Vagina (tissue), 2 donors: ENCODE results near the gene PNPLA2. TPM values are rescaled to one million over a fixed set of nuclear protein-coding genes. Genes with fewer than 3 reads are reported as not detected.

Experiments
- DNase-seq, 2 donors: peaks; one replicate each; pipeline ENCODE4 v3.0.0-alpha.2; 2017; ENCODE audit errors: extremely low spot score in 2 of 2
- H3K27ac ChIP-seq: fragments of 200-600 bp; sonication (generic); one replicate; pipeline ENCODE4 v1.5.1; 2019
- H3K27me3 ChIP-seq: fragments of 200-600 bp; sonication (generic); one replicate; pipeline ENCODE4 v1.5.1; 2019
- H3K36me3 ChIP-seq, 2 donors: fragments of 200-600 bp; sonication (generic); one replicate each; pipeline ENCODE4 v1.5.1; 2017 to 2019
- H3K4me1 ChIP-seq: fragments of 200-600 bp; sonication (generic); one replicate; pipeline ENCODE4 v1.5.1; 2019
- H3K4me3 ChIP-seq, 2 donors: fragments of 200-600 bp; sonication (generic); 1 replicate in 1 of 2; 2 replicates in 1 of 2; pipeline ENCODE4 v1.5.1; 2016 to 2019
- H3K9me3 ChIP-seq: fragments of 200-600 bp; sonication (generic); one replicate; pipeline ENCODE4 v1.5.1; 2019
- POLR2A ChIP-seq, 2 donors: fragments of 450-650 bp; IDR thresholded peaks; one replicate each; pipeline ENCODE4 v1.6.1; 2017; ENCODE audit warnings: antibody characterized with exemption in 2 of 2, mild to moderate bottlenecking in 2 of 2, moderate library complexity in 2 of 2
- POLR2AphosphoS5 ChIP-seq, 2 donors: sonication (generic); formaldehyde crosslinking; IDR thresholded peaks; one replicate each; pipeline ENCODE4 v1.9.0; 2017; ENCODE audit warnings: antibody characterized with exemption in 2 of 2, mild to moderate bottlenecking in 2 of 2, low read depth in 1 of 2; ENCODE audit not compliant: insufficient read depth in 1 of 2
- intact Hi-C: fragments of 100-400 bp; cut with DNase I; formaldehyde crosslinking; loops from one replicate; pipeline ENCODE4 v1.15.1; 2023
- total RNA-seq: library from RNA; depleted of rRNA; stranded (reverse); fragments of >200 nt; gene quantifications from one replicate; pipeline ENCODE4 v1.2.3, GENCODE V29; 2016
- TF ChIP-seq, protein P1 (sequence below), 3 experiments: fragments of 450-650 bp in 2 of 3; fragments of 200-600 bp in 1 of 3; sonication (generic) in 1 of 3; IDR thresholded peaks; one replicate each; pipeline ENCODE4 v1.5.1; 2017 to 2019; ENCODE audit warnings: antibody characterized with exemption in 3 of 3, mild to moderate bottlenecking in 2 of 3, moderate library complexity in 2 of 3

Gene PNPLA2
- total RNA-seq, 1 donor from 2014 or later: 103 TPM

DNA sequence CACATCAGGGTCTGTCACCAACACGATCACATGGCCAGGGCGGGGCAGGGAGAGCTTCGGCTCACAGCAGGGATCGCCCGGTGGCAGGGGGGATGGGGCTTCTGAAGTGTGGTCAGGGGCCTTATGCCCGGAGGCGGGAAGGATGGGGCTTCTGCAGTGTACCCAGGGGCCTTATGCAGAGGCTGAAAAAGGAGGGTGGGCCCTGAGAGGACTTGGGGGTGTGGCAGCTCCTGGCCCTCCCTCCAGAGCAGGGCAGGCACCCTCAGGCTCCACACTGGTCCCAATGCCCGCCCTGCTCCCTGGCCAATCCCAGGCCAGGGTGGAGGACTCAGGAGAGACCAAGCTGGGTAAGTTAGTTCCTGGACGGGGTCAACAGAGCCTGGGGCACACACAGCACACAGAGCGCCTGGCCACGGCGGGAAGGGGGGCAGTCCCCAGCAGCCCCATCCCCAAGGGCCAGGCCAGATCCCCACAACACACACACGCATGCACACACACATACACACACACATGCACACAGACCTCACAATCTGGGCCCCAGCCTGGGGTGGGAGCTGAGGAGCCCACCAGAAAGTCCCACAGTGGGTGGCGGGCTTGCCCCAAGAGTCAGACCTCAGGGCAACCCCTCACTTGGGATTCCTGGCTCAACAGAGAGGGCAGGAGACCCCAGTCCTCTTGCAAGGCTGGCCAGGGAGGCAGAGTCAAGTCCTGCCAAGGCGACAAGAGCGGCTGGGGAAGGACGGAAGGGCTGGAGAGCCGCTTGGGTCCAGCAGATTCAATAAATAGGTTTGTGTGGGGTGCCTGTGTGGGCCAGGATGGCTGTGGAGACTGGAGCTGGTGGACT lies 27.8 kb upstream of the PNPLA2 start:
- Histone ChIP-seq H3K9me3 (no peaks in the 10 kb centered on the region), H3K27ac (no peak overlapping the region), H3K4me1 (peaks cover 31% of the 10 kb centered on the region), H3K36me3 (no peaks in the 10 kb centered on the region), H3K27me3 (no peaks in the 10 kb centered on the region), H3K4me3 (no peak overlapping the region)
- TF ChIP-seq POLR2A (IDR thresholded peaks at IDR 0.05): no peak
- no peak for TF ChIP-seq POLR2AphosphoS5 (IDR thresholded peaks at IDR 0.05; ENCODE audit: insufficient read depth in 1 of 2, low read depth in 1 of 2)
- TF ChIP-seq, protein P1, sequence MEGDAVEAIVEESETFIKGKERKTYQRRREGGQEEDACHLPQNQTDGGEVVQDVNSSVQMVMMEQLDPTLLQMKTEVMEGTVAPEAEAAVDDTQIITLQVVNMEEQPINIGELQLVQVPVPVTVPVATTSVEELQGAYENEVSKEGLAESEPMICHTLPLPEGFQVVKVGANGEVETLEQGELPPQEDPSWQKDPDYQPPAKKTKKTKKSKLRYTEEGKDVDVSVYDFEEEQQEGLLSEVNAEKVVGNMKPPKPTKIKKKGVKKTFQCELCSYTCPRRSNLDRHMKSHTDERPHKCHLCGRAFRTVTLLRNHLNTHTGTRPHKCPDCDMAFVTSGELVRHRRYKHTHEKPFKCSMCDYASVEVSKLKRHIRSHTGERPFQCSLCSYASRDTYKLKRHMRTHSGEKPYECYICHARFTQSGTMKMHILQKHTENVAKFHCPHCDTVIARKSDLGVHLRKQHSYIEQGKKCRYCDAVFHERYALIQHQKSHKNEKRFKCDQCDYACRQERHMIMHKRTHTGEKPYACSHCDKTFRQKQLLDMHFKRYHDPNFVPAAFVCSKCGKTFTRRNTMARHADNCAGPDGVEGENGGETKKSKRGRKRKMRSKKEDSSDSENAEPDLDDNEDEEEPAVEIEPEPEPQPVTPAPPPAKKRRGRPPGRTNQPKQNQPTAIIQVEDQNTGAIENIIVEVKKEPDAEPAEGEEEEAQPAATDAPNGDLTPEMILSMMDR (IDR thresholded peaks at IDR 0.05): no peak
- intact Hi-C loops: no loop called here
- DNase-seq: no peak

DNA sequence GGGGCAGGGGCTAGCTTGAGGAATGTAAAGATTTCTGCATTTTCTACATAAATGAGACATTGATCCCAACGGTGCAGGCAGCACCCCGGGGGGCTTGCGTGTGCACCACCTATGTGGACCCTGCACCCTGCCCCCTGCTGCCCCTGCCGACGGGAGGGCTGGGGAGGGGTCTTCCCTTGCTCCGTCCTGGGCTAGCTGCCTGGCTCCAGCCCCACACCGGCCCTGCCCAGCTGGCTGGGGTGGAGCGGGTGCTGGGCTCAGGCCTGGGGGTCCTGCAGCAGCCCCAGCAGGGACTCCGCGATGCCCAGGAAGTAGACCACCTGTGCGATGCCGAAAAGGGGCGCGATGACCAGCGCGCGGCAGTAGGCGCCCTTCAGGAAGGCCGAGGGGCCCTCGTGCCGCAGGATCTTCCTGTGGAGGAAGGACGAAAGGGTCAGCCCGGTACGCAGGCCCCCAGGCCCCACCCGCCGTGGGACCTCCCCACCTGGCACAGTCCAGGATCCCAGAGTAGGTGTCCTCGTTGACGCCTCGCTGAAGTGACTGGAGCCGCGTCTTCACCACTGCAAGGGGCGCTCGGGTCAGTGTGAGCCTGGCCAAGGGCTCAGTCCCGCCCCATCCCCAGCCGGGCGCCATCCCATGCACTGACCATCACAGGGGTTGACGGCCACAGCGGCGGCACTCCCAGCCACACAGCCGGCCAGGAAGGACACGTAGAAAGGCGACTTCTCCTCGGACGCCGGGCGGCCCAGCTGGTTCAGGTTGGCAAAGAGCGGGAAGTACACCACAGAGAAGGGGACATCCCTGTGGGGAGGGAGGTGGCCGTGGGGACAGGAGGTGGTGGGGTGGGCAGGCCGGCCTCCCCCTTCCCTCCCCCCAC lies 26.8 kb upstream of the PNPLA2 start:
- Histone ChIP-seq H3K27me3 (no peaks in the 10 kb centered on the region), H3K4me3 (no peak overlapping the region), H3K9me3 (no peaks in the 10 kb centered on the region), H3K27ac (no peak overlapping the region), H3K4me1 (peaks cover 40% of the 10 kb centered on the region), H3K36me3 (no peaks in the 10 kb centered on the region)
- no peak for DNase-seq
- TF ChIP-seq POLR2A (IDR thresholded peaks at IDR 0.05): no peak
- TF ChIP-seq POLR2AphosphoS5 (IDR thresholded peaks at IDR 0.05; ENCODE audit: insufficient read depth in 1 of 2, low read depth in 1 of 2): no peak
- TF ChIP-seq, protein P1 (IDR thresholded peaks at IDR 0.05): no peak
- intact Hi-C loops: no loop called here

DNA sequence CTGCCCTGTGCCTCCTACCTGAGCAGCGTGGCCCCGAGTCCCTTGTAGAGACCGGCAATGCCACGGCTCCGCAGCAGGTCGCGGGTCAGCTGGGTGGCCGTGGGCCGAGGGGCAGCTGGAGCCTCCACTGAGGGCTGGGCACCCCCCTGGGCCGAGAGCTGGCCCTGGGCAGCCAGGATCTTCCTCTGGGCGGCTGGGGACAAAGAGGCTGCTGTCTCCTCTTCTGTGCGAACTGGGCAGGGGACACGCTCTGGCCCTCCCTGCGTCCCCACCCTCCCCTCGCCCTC lies 26.2 kb upstream of the PNPLA2 start:
- no peaks in the 10 kb centered on the region for H3K9me3 ChIP-seq
- H3K27me3 ChIP-seq: no peaks in the 10 kb centered on the region
- no peak overlapping the region for H3K4me3 ChIP-seq
- no peaks in the 10 kb centered on the region for H3K36me3 ChIP-seq
- peaks cover 44% of the 10 kb centered on the region for H3K4me1 ChIP-seq
- no peak for DNase-seq
- H3K27ac ChIP-seq: no peak overlapping the region
- intact Hi-C loops: no loop called here
- TF ChIP-seq, protein P1 (IDR thresholded peaks at IDR 0.05): no peak
- TF ChIP-seq POLR2AphosphoS5 (IDR thresholded peaks at IDR 0.05; ENCODE audit: insufficient read depth in 1 of 2, low read depth in 1 of 2): no peak

DNA sequence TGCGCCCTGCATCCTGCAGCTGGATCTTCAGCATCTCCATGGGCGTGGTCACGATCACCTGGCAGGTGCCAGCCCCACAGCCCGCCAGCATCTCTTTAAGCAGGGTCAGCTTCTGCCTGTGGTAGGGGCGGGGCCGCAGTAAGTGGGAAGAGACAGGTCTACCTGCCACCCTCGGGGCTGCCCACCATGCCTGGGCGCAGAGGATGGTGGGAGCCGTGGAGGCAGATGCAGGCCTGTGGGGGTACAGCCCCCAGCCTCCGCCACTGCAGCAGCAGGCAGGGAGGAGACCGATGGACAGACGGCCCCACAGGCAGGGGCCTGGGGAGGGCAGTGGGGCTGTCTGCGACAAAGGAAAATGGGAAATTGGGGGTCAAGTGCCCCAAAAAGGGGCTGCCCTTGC lies 25.8 kb upstream of the PNPLA2 start:
- no peak overlapping the region for H3K4me3 ChIP-seq
- intact Hi-C loops: no loop called here
- TF ChIP-seq POLR2A (IDR thresholded peaks at IDR 0.05): no peak
- TF ChIP-seq, protein P1 (IDR thresholded peaks at IDR 0.05): no peak
- no peak for TF ChIP-seq POLR2AphosphoS5 (IDR thresholded peaks at IDR 0.05; ENCODE audit: insufficient read depth in 1 of 2, low read depth in 1 of 2)

More for the DNA sequence above, 25.8 kb upstream of the PNPLA2 start:
- H3K4me1 ChIP-seq: peaks cover 44% of the 10 kb centered on the region
- DNase-seq: no peak
- H3K36me3 ChIP-seq: no peaks in the 10 kb centered on the region
- H3K27me3 ChIP-seq: no peaks in the 10 kb centered on the region
- H3K9me3 ChIP-seq: no peaks in the 10 kb centered on the region
- no peak overlapping the region for H3K27ac ChIP-seq
